IMR-90 (cell line): ENCODE data around the gene OR51I2. TPM values are rescaled to one million over a fixed set of nuclear protein-coding genes. Genes with fewer than 3 reads are reported as not detected.

Experiments used
- ATAC-seq: fragments of 200-7000 bp; cut with Tn5 transposase; 2 replicates; pipeline ENCODE4 v1.9.1; 2020; ENCODE audit warnings: low read depth, mild to moderate bottlenecking, moderate library complexity
- BruUV-seq: library from RNA; stranded (reverse); fragments of 400-500 nt; replicated peaks from 2 replicates; lab custom pipeline; 2021; lab: Mats Ljungman, UMichigan
- CTCF ChIA-PET: fragments of 300-600 bp; formaldehyde crosslinking; extraction: SDS; loops from one replicate; lab custom pipeline; 2021; ENCODE audit warnings: antibody characterized with exemption; lab: Yijun Ruan, JAX
- POLR2A ChIA-PET: fragments of 300-600 bp; sonication (Branson Sonifier 250); formaldehyde crosslinking; loops from one replicate; lab custom pipeline; 2022; ENCODE audit warnings: antibody characterized with exemption; ENCODE audit not compliant: unreplicated experiment; lab: Charles Lee
- DNase-seq: peaks from one replicate; pipeline ENCODE4 v3.0.0; 2013
- H2AFZ ChIP-seq: replicated peaks from 2 replicates; pipeline ENCODE3; 2013; ENCODE audit warnings: low read length, mild to moderate bottlenecking; ENCODE audit not compliant: poor library complexity
- H2AK5ac ChIP-seq: 2 replicates; pipeline ENCODE4 v1.6.1; 2013; ENCODE audit warnings: low read depth, low read length, inconsistent platforms
- H2AK9ac ChIP-seq: replicated peaks from 2 replicates; pipeline ENCODE3; 2013; ENCODE audit warnings: mild to moderate bottlenecking, low read depth, low read length, moderate library complexity; ENCODE audit not compliant: poor library complexity
- H2BK120ac ChIP-seq: 2 replicates; pipeline ENCODE4 v1.6.1; 2013; ENCODE audit warnings: low read depth, low read length, inconsistent platforms
- H2BK15ac ChIP-seq: 3 replicates; pipeline ENCODE4 v1.6.1; 2013; ENCODE audit warnings: low read depth, low read length, inconsistent platforms
- H2BK20ac ChIP-seq: 2 replicates; pipeline ENCODE4 v1.6.1; 2013; ENCODE audit warnings: low read depth, mild to moderate bottlenecking, inconsistent platforms, low read length, moderate library complexity
- H2BK5ac ChIP-seq: 2 replicates; pipeline ENCODE4 v1.6.1; 2013; ENCODE audit warnings: mild to moderate bottlenecking, low read depth, low read length, inconsistent platforms; ENCODE audit not compliant: poor library complexity, severe bottlenecking
- H3K14ac ChIP-seq: replicated peaks from 2 replicates; pipeline ENCODE4 v1.6.1; 2013; ENCODE audit warnings: low read depth, low read length, inconsistent platforms
- H3K18ac ChIP-seq: 2 replicates; pipeline ENCODE4 v1.6.1; 2013; ENCODE audit warnings: low read depth, low read length, control low read depth
- H3K23ac ChIP-seq: 2 replicates; pipeline ENCODE4 v1.6.1; 2013; ENCODE audit warnings: low read depth, low read length, inconsistent platforms
- H3K27ac ChIP-seq: 2 replicates; pipeline ENCODE4 v1.5.1; 2013; ENCODE audit warnings: mild to moderate bottlenecking, control low read depth, low read length; ENCODE audit not compliant: insufficient read depth
- H3K27me3 ChIP-seq: 2 replicates; pipeline ENCODE4 v1.6.1; 2013; ENCODE audit warnings: low read length; ENCODE audit not compliant: control insufficient read depth, insufficient read depth
- H3K36me3 ChIP-seq: 2 replicates; pipeline ENCODE4 v1.6.1; 2013; ENCODE audit warnings: low read length, mixed read lengths; ENCODE audit not compliant: control insufficient read depth, insufficient read depth
- H3K4ac ChIP-seq: 2 replicates; pipeline ENCODE4 v1.6.1; 2013; ENCODE audit warnings: low read depth, low read length, inconsistent platforms
- H3K4me1 ChIP-seq: 2 replicates; pipeline ENCODE4 v1.6.1; 2013; ENCODE audit warnings: low read length, mixed read lengths; ENCODE audit not compliant: control insufficient read depth, insufficient read depth
- H3K4me2 ChIP-seq: 2 replicates; pipeline ENCODE4 v1.6.1; 2013; ENCODE audit warnings: low read depth, mild to moderate bottlenecking, control low read depth, low read length, moderate library complexity
- H3K4me3 ChIP-seq: 2 replicates; pipeline ENCODE4 v1.5.1; 2013; ENCODE audit warnings: low read depth, mild to moderate bottlenecking, control low read depth, low read length, moderate library complexity; ENCODE audit not compliant: insufficient read depth
- H3K56ac ChIP-seq: 2 replicates; pipeline ENCODE4 v1.6.1; 2013; ENCODE audit warnings: low read length, inconsistent platforms; ENCODE audit not compliant: insufficient read depth; ENCODE audit errors: extremely low read depth
- H3K79me1 ChIP-seq, 2 experiments: 2 replicates each; pipeline ENCODE4 v1.6.1; 2013; ENCODE audit warnings: low read length in 2 of 2, inconsistent platforms in 1 of 2, low read depth in 1 of 2
- H3K9ac ChIP-seq: 2 replicates; pipeline ENCODE4 v1.6.1; 2013; ENCODE audit warnings: low read depth, low read length, control low read depth
- H3K9me1 ChIP-seq: 2 replicates; pipeline ENCODE4 v1.6.1; 2013; ENCODE audit warnings: low read length, inconsistent platforms; ENCODE audit not compliant: insufficient read depth
- H3K9me3 ChIP-seq: 2 replicates; pipeline ENCODE4 v1.6.1; 2013; ENCODE audit warnings: low read length; ENCODE audit not compliant: control insufficient read depth, insufficient read depth
- H4K20me1 ChIP-seq: 2 replicates; pipeline ENCODE4 v1.6.1; 2013; ENCODE audit warnings: low read length, inconsistent platforms; ENCODE audit not compliant: insufficient read depth
- H4K5ac ChIP-seq: 2 replicates; pipeline ENCODE4 v1.6.1; 2013; ENCODE audit warnings: mild to moderate bottlenecking, low read depth, low read length, control low read depth
- H4K8ac ChIP-seq, 2 experiments: 2 replicates each; pipeline ENCODE4 v1.6.1; 2013; ENCODE audit warnings: low read depth in 2 of 2, low read length in 2 of 2, control low read depth in 1 of 2, inconsistent platforms in 1 of 2
- H4K91ac ChIP-seq: 2 replicates; pipeline ENCODE4 v1.6.1; 2013; ENCODE audit warnings: low read depth, low read length, inconsistent platforms; ENCODE audit not compliant: insufficient read depth
- BHLHE40 ChIP-seq: fragments of 150-350 bp; IDR thresholded peaks from 2 replicates; pipeline ENCODE4 v1.6.1; 2016; ENCODE audit warnings: mild to moderate bottlenecking, low read depth, low read length
- CEBPB ChIP-seq: IDR thresholded peaks from 2 replicates; pipeline ENCODE4 v1.6.1; 2012; ENCODE audit warnings: low read depth, low read length, improper control_type of control experiment
- CHD1 ChIP-seq: IDR thresholded peaks from 2 replicates; pipeline ENCODE4 v1.6.1; 2012; ENCODE audit warnings: low read depth, low read length, improper control_type of control experiment
- CTCF ChIP-seq: conservative IDR thresholded peaks from 2 replicates; pipeline ENCODE4 v1.5.1; 2012; ENCODE audit warnings: mild to moderate bottlenecking, low read depth, low read length, improper control_type of control experiment
- ELK1 ChIP-seq: fragments of 150-350 bp; IDR thresholded peaks from 2 replicates; pipeline ENCODE4 v1.6.1; 2016; ENCODE audit warnings: low read depth, mild to moderate bottlenecking, low read length, moderate library complexity, borderline replicate concordance
- FOS ChIP-seq: fragments of 150-350 bp; IDR thresholded peaks from 2 replicates; pipeline ENCODE4 v1.6.1; 2016; ENCODE audit warnings: low read depth, low read length
- MAFK ChIP-seq: IDR thresholded peaks from 2 replicates; pipeline ENCODE4 v1.6.1; 2012; ENCODE audit warnings: low read depth, low read length, improper control_type of control experiment
- MXI1 ChIP-seq: IDR thresholded peaks from 2 replicates; pipeline ENCODE4 v1.6.1; 2012; ENCODE audit warnings: low read depth, mild to moderate bottlenecking, low read length, moderate library complexity, borderline replicate concordance
- NFE2L2 ChIP-seq: fragments of 150-350 bp; IDR thresholded peaks from 2 replicates; pipeline ENCODE4 v1.6.1; 2016; ENCODE audit warnings: low read depth, mild to moderate bottlenecking, low read length
- POLR2A ChIP-seq: IDR thresholded peaks from 2 replicates; pipeline ENCODE4 v1.6.1; 2012; ENCODE audit warnings: mild to moderate bottlenecking, low read depth, low read length
- RAD21 ChIP-seq: IDR thresholded peaks from 2 replicates; pipeline ENCODE4 v1.6.1; 2012; ENCODE audit warnings: low read length, improper control_type of control experiment
- RCOR1 ChIP-seq: IDR thresholded peaks from 2 replicates; pipeline ENCODE4 v1.6.1; 2012; ENCODE audit warnings: mild to moderate bottlenecking, low read length, improper control_type of control experiment; ENCODE audit not compliant: insufficient replicate concordance
- RFX5 ChIP-seq: IDR thresholded peaks from 2 replicates; pipeline ENCODE4 v1.8.0; 2012; ENCODE audit warnings: low read depth, mild to moderate bottlenecking, low read length, moderate library complexity
- SMC3 ChIP-seq: fragments of 150-350 bp; IDR thresholded peaks from 2 replicates; pipeline ENCODE4 v1.6.1; 2016; ENCODE audit warnings: low read depth, mild to moderate bottlenecking, antibody characterized with exemption, low read length, moderate library complexity
- USF2 ChIP-seq: fragments of 150-350 bp; IDR thresholded peaks from 2 replicates; pipeline ENCODE4 v1.6.1; 2017; ENCODE audit warnings: mild to moderate bottlenecking, antibody characterized with exemption, low read length, low read depth
- WGBS, 2 experiments: methylation state at CpG; one replicate each; pipeline versions ENCODE4 v1.1.5 to v1.1.7; 2013; ENCODE audit warnings: missing lambda C conversion rate in 2 of 2; ENCODE audit not compliant: insufficient read length in 1 of 2; ENCODE audit errors: extremely low coverage in 2 of 2; 5-methylcytosine and 5-hydroxymethylcytosine counted together
- dilution Hi-C: fragments of 300-500 bp; cut with HindIII; formaldehyde crosslinking; loops from one replicate; pipeline ENCODE4 v1.14.3; 2018; ENCODE audit warnings: low sequenced_read_pairs; ENCODE audit not compliant: unreplicated experiment
- in situ Hi-C: fragments of 300-500 bp; cut with MboI; formaldehyde crosslinking; loops from 3 replicates; pipeline ENCODE4 v1.14.3; 2019; ENCODE audit warnings: low sequenced_read_pairs, inconsistent platforms, mixed read lengths
- intact Hi-C: fragments of 100-400 bp; cut with micrococcal nuclease; formaldehyde crosslinking; loops from 2 replicates; pipeline ENCODE4 v1.10.0; 2022
- polyA plus RNA-seq, 3 experiments: library from polyadenylated mRNA; depleted of rRNA; stranded (reverse); fragments of >200 nt; gene quantifications; 2 replicates each; pipeline ENCODE4 v1.2.3, GENCODE V29; 2012; ENCODE audit warnings: low replicate concordance in 1 of 3
- total RNA-seq: library from RNA; depleted of rRNA; stranded (reverse); fragments of >200 nt; gene quantifications from 2 replicates; pipeline ENCODE4 v1.2.3, GENCODE V29; 2012

OR51I2 gene
- total and polyA plus RNA-seq, 2 of the 4 experiments (the other 2 are of a cell fraction): not detected

GRCh38 chr11:5420993-5421392 lies 28.1 kb upstream of the OR51I2 start:
- H2AK5ac ChIP-seq: no peak overlapping the region
- no peak overlapping the region for H3K56ac ChIP-seq
- POLR2A ChIA-PET: no interaction called here

More at GRCh38 chr11:5420993-5421392, 28.1 kb upstream of the OR51I2 start:
- no peak overlapping the region for H2BK5ac ChIP-seq
- no peak overlapping the region for H3K4ac ChIP-seq
- in situ Hi-C loops (no loop called here), intact Hi-C loops (no loop called here), dilution Hi-C loops (no loop called here)
- H4K8ac ChIP-seq: no peak overlapping the region
- H4K20me1 ChIP-seq: no peaks in the 10 kb centered on the region
- H3K18ac ChIP-seq: no peak overlapping the region
- H3K14ac ChIP-seq: no peak overlapping the region
- H2AFZ ChIP-seq: no peak overlapping the region
- no peak overlapping the region for H3K27ac ChIP-seq
- CTCF ChIA-PET: no interaction called here
- WGBS, 2 experiments: no CpG with 5 or more reads among the region's 5 CpGs
- H3K9me3 ChIP-seq: no peaks in the 10 kb centered on the region
- H2BK120ac ChIP-seq: no peak overlapping the region
- H3K27me3 ChIP-seq: no peaks in the 10 kb centered on the region
- H3K9me1 ChIP-seq: no peaks in the 10 kb centered on the region
- H3K23ac ChIP-seq: no peak overlapping the region
- no peak for TF ChIP-seq BHLHE40
- TF ChIP-seq MAFK: no peak
- no peak for TF ChIP-seq USF2
- TF ChIP-seq MXI1: no peak
- no peak for TF ChIP-seq CHD1
- TF ChIP-seq FOS: no peak
- TF ChIP-seq RFX5: no peak
- no peak for TF ChIP-seq CTCF
- TF ChIP-seq RAD21: no peak
- TF ChIP-seq CEBPB: no peak
- TF ChIP-seq POLR2A: no peak
- no peak for TF ChIP-seq SMC3
- no peak for TF ChIP-seq ELK1
- TF ChIP-seq NFE2L2: no peak
- TF ChIP-seq RCOR1: no peak
- H3K4me3 ChIP-seq: no peak overlapping the region
- no peak overlapping the region for H2BK15ac ChIP-seq
- H3K9ac ChIP-seq: no peak overlapping the region
- no peaks in the 10 kb centered on the region for H3K4me1 ChIP-seq
- no peak overlapping the region for H2BK20ac ChIP-seq
- no peak overlapping the region for H4K91ac ChIP-seq
- no peak overlapping the region for H4K5ac ChIP-seq
- H3K79me1 ChIP-seq: no peaks in the 10 kb centered on the region
- ATAC-seq: no peak
- H3K4me2 ChIP-seq: no peak overlapping the region
- BruUV-seq: no TSS peak
- no peak overlapping the region for H2AK9ac ChIP-seq
- DNase-seq: no peak
- H3K36me3 ChIP-seq: no peaks in the 10 kb centered on the region
